GM12878 (cell line): ENCODE data around the gene RHOT1. TPM values are rescaled to one million over a fixed set of nuclear protein-coding genes. Genes with fewer than 3 reads are reported as not detected.

Experiments used
- ATAC-seq: fragments of 200-7000 bp; cut with Tn5 transposase; 3 replicates; pipeline ENCODE4 v1.9.1; 2020; ENCODE audit warnings: mild to moderate bottlenecking, moderate library complexity
- BruUV-seq: library from RNA; stranded (reverse); fragments of 400-500 nt; replicated peaks from 2 replicates; lab custom pipeline; 2021; lab: Mats Ljungman, UMichigan
- CTCF ChIA-PET: fragments of 300-600 bp; sonication (Branson Sonifier 250); formaldehyde crosslinking; extraction: SDS; loops from one replicate; lab custom pipeline; 2021; ENCODE audit warnings: inconsistent platforms; lab: Yijun Ruan, JAX
- POLR2A ChIA-PET: fragments of 350-600 bp; formaldehyde crosslinking; extraction: SDS; loops from one replicate; lab custom pipeline; 2021; ENCODE audit warnings: inconsistent platforms; lab: Charles Lee
- RAD21 ChIA-PET: fragments of 300-600 bp; sonication (Branson Sonifier 250); formaldehyde crosslinking; loops from one replicate; lab custom pipeline; 2023; ENCODE audit warnings: antibody characterized with exemption; ENCODE audit not compliant: unreplicated experiment; lab: Charles Lee
- SMC1A ChIA-PET: fragments of 300-600 bp; sonication (Branson Sonifier 250); formaldehyde crosslinking; loops from one replicate; lab custom pipeline; 2023; ENCODE audit not compliant: unreplicated experiment, uncharacterized antibody; lab: Charles Lee
- DNase-seq: peaks from one replicate; pipeline ENCODE4 v3.0.0-alpha.2; 2011; ENCODE audit warnings: low read depth, low spot score
- FAIRE-seq: peaks from 3 replicates; lab custom pipeline; 2011; peaks lifted over from hg19 to GRCh38; lab: Jason Lieb, UNC
- H2AFZ ChIP-seq: 2 replicates; pipeline ENCODE4 v1.6.0; 2011; ENCODE audit warnings: low read depth, low read length, control low read depth; ENCODE audit not compliant: control insufficient read depth
- H3K27ac ChIP-seq: 2 replicates; pipeline ENCODE4 v1.5.1; 2011; ENCODE audit warnings: control low read depth; ENCODE audit not compliant: control insufficient read depth, insufficient read depth
- H3K27me3 ChIP-seq, 2 experiments: replicated peaks in 1 of 2; 2 replicates each; pipeline versions ENCODE4 v1.6.0 to v1.6.1; 2011; ENCODE audit warnings: low read length in 1 of 2; ENCODE audit not compliant: control insufficient read depth in 2 of 2, insufficient read depth in 2 of 2
- H3K36me3 ChIP-seq, 2 experiments: 2 replicates each; pipeline ENCODE4 v1.5.1; 2011; ENCODE audit warnings: low read length in 1 of 2; ENCODE audit not compliant: control insufficient read depth in 2 of 2, insufficient read depth in 2 of 2
- H3K4me1 ChIP-seq: 2 replicates; pipeline ENCODE4 v1.6.1; 2011; ENCODE audit warnings: mild to moderate bottlenecking, low read length, moderate library complexity, mixed read lengths; ENCODE audit not compliant: control insufficient read depth, insufficient read depth
- H3K4me2 ChIP-seq: 2 replicates; pipeline ENCODE4 v1.6.0; 2011; ENCODE audit warnings: control low read depth; ENCODE audit not compliant: control insufficient read depth, insufficient read depth
- H3K4me3 ChIP-seq: fragments of 200-600 bp; sonication (generic); 2 replicates; pipeline ENCODE4 v1.5.1; 2016
- H3K79me2 ChIP-seq: 2 replicates; pipeline ENCODE4 v1.6.0; 2011; ENCODE audit warnings: low read length; ENCODE audit not compliant: control insufficient read depth, insufficient read depth
- H3K9ac ChIP-seq: 2 replicates; pipeline ENCODE4 v1.8.0; 2011; ENCODE audit warnings: low read length, control low read depth, mixed read lengths; ENCODE audit not compliant: control insufficient read depth, insufficient read depth
- H3K9me3 ChIP-seq: replicated peaks from 3 replicates; pipeline ENCODE4 v1.5.1; 2011; ENCODE audit warnings: mild to moderate bottlenecking, low read length; ENCODE audit not compliant: control insufficient read depth, insufficient read depth
- H4K20me1 ChIP-seq: 2 replicates; pipeline ENCODE4 v1.6.0; 2011; ENCODE audit not compliant: control insufficient read depth, insufficient read depth
- BMI1 ChIP-seq: fragments of 450-650 bp; IDR thresholded peaks from 2 replicates; pipeline ENCODE4 v1.6.1; 2016; ENCODE audit warnings: mild to moderate bottlenecking, moderate library complexity, borderline replicate concordance
- ZBTB40 ChIP-seq: fragments of 450-650 bp; IDR thresholded peaks from 2 replicates; pipeline ENCODE4 v1.6.1; 2016; ENCODE audit warnings: mild to moderate bottlenecking, moderate library complexity, borderline replicate concordance
- WGBS: methylation state at CpG from one replicate; pipeline ENCODE4 v1.1.6; 2016; ENCODE audit warnings: low lambda C conversion rate; ENCODE audit not compliant: insufficient replicate concordance, insufficient coverage; ENCODE audit errors: missing lambda C conversion rate; 5-methylcytosine and 5-hydroxymethylcytosine counted together
- in situ Hi-C: fragments of 300-500 bp; cut with MboI; formaldehyde crosslinking; loops from 9 replicates; pipeline ENCODE4 v1.14.3; 2018; ENCODE audit warnings: mixed read lengths
- intact Hi-C: fragments of 100-400 bp; cut with micrococcal nuclease; formaldehyde crosslinking; loops from one replicate; pipeline ENCODE4 v1.14.2; 2022; ENCODE audit not compliant: unreplicated experiment
- polyA plus RNA-seq, 11 experiments: library from polyadenylated mRNA; depleted of rRNA in 4 of 11; unstranded in 6 of 11; stranded (reverse) in 5 of 11; fragments of >200 nt; fragmentation: Nextera tagmentation in 4 of 11; fragmentation: Illumina TruSeq in 1 of 11; extraction: Ambion mirVana in 4 of 11; extraction: Trizol in 1 of 11; gene quantifications; 1 replicate in 1 of 11; 2 replicates in 10 of 11; pipeline versions ENCODE4 v1.2.1 to v1.2.3, GENCODE V29; 2011 to 2016; ENCODE audit warnings: inconsistent platforms in 2 of 11, missing spikeins in 2 of 11, low read depth in 1 of 11
- total RNA-seq, 4 experiments: library from RNA; depleted of rRNA in 3 of 4; stranded (reverse); fragments of >200 nt in 3 of 4; fragmentation: Illumina TruSeq in 1 of 4; extraction: Trizol in 1 of 4; gene quantifications; 2 replicates each; pipeline versions ENCODE4 v1.2.1 to v1.2.3, GENCODE V29; 2013 to 2021

Gene RHOT1
- total and polyA plus RNA-seq, 10 of the 15 experiments (the other 5 are each of a cell fraction or from before 2014, with no cell fraction given) = 13.3 to 68.2 (median 22.8) TPM

GRCh38 chr17:32267690-32268205 lies 125.4 kb downstream of the RHOT1 start:
- no peak for FAIRE-seq
- WGBS = under 1% methylated on average over 10 of the region's 10 CpGs
- H4K20me1 ChIP-seq = no peaks in the 10 kb centered on the region
- H3K4me1 ChIP-seq = peaks cover 4% of the 10 kb centered on the region; the same call in 1 of the 2 replicates
- no peak overlapping the region for H3K4me2 ChIP-seq
- no TSS peak for BruUV-seq
- ATAC-seq = peak; percentile 44
- in situ Hi-C loops (no loop called here), intact Hi-C loops (no loop called here)
- H3K4me3 ChIP-seq = no peak overlapping the region
- H3K9me3 ChIP-seq = no peaks in the 10 kb centered on the region
- RAD21 ChIA-PET = no interaction called here
- H3K9ac ChIP-seq = no peak overlapping the region
- no peak overlapping the region for H2AFZ ChIP-seq
- SMC1A ChIA-PET = interaction anchor here (0.9 to 1.5 kb wide), 2 partner anchors 48 to 51 kb away, joined by 3 to 4 read pairs; no protein-coding TSS in a partner anchor
- TF ChIP-seq ZBTB40 (no peak), BMI1 (no peak)
- DNase-seq = no peak
- CTCF ChIA-PET = interaction anchor here (0.6 kb wide), 1 partner anchor 400 kb away, joined by 3 read pairs; no protein-coding TSS in a partner anchor
- no peak overlapping the region for H3K27ac ChIP-seq
- no peaks in the 10 kb centered on the region for H3K36me3 ChIP-seq
- peaks cover 15 to 22% of the 10 kb centered on the region in 2 experiments for H3K27me3 ChIP-seq
- POLR2A ChIA-PET = no interaction called here
- H3K79me2 ChIP-seq = no peaks in the 10 kb centered on the region
